PC-3 (cell line): ENCODE results near the gene MDH1B. TPM values are rescaled to one million over a fixed set of nuclear protein-coding genes. Genes with fewer than 3 reads are reported as not detected.

Source experiments
- ATAC-seq: fragments of 200-7000 bp; cut with Tn5 transposase; 2 replicates; pipeline ENCODE4 v1.9.1; 2020; ENCODE audit warnings: mild to moderate bottlenecking, moderate library complexity
- BruUV-seq: library from RNA; stranded (reverse); fragments of 400-500 nt; replicated peaks from 2 replicates; lab custom pipeline; 2021; lab: Mats Ljungman, UMichigan
- CTCF ChIA-PET: fragments of 300-600 bp; sonication (Branson Sonifier 250); formaldehyde crosslinking; loops from one replicate; lab custom pipeline; 2022; ENCODE audit warnings: antibody characterized with exemption; lab: Charles Lee
- POLR2A ChIA-PET: fragments of 300-600 bp; sonication (Branson Sonifier 250); formaldehyde crosslinking; loops from one replicate; lab custom pipeline; 2022; ENCODE audit warnings: antibody characterized with exemption; ENCODE audit not compliant: unreplicated experiment; lab: Charles Lee
- DNase-seq: peaks from one replicate; pipeline ENCODE4 v3.0.0-alpha.2; 2015
- H2AFZ ChIP-seq: fragments of 300-600 bp; sonication (generic); 2 replicates; pipeline ENCODE4 v1.6.0; 2016; ENCODE audit warnings: antibody characterized with exemption, low read length
- H3F3A ChIP-seq: fragments of 300-600 bp; sonication (generic); one replicate; pipeline ENCODE4 v1.6.0; 2017; ENCODE audit warnings: antibody characterized with exemption, low read length, control low read depth, mild to moderate bottlenecking; ENCODE audit not compliant: unreplicated experiment
- H3K27ac ChIP-seq: fragments of 300-600 bp; sonication (generic); 2 replicates; pipeline ENCODE4 v1.5.1; 2016; ENCODE audit warnings: mild to moderate bottlenecking, low read length
- H3K27me3 ChIP-seq: fragments of 300-600 bp; sonication (generic); 2 replicates; pipeline ENCODE4 v1.6.1; 2016; ENCODE audit warnings: low read length, mixed read lengths
- H3K36me3 ChIP-seq: fragments of 300-600 bp; sonication (generic); 2 replicates; pipeline ENCODE4 v1.6.1; 2016; ENCODE audit warnings: low read depth, mixed run types, low read length, mixed read lengths
- H3K4me1 ChIP-seq: fragments of 300-600 bp; sonication (generic); 2 replicates; pipeline ENCODE4 v1.5.1; 2016; ENCODE audit warnings: low read length; ENCODE audit not compliant: insufficient read depth
- H3K4me2 ChIP-seq: fragments of 300-600 bp; sonication (generic); 2 replicates; pipeline ENCODE4 v1.6.0; 2016; ENCODE audit warnings: low read length
- H3K4me3 ChIP-seq: fragments of 300-600 bp; sonication (generic); 2 replicates; pipeline ENCODE4 v1.5.1; 2016; ENCODE audit warnings: mild to moderate bottlenecking, low read length, mixed read lengths
- H3K79me2 ChIP-seq: fragments of 300-600 bp; sonication (generic); 2 replicates; pipeline ENCODE4 v1.6.1; 2017; ENCODE audit warnings: low read length, mixed read lengths
- H3K9ac ChIP-seq: fragments of 300-600 bp; sonication (generic); 2 replicates; pipeline ENCODE4 v1.6.0; 2016; ENCODE audit warnings: mild to moderate bottlenecking, low read length
- H3K9me2 ChIP-seq: fragments of 300-600 bp; sonication (generic); replicated peaks from 2 replicates; pipeline ENCODE4 v1.6.1; 2016; ENCODE audit warnings: mixed run types, low read length, mixed read lengths
- H3K9me3 ChIP-seq: fragments of 300-600 bp; sonication (generic); 2 replicates; pipeline ENCODE4 v1.6.1; 2016; ENCODE audit warnings: low read length, mixed read lengths
- H4K20me1 ChIP-seq: fragments of 300-600 bp; sonication (generic); 2 replicates; pipeline ENCODE4 v1.6.1; 2016; ENCODE audit warnings: low read length, mixed read lengths
- CTCF ChIP-seq: fragments of 300-600 bp; sonication (generic); conservative IDR thresholded peaks from 2 replicates; pipeline ENCODE4 v1.5.1; 2017; ENCODE audit warnings: antibody characterized with exemption, low read depth, mild to moderate bottlenecking, low read length
- EZH2 ChIP-seq: fragments of 300-600 bp; sonication (generic); IDR thresholded peaks from one replicate; pipeline ENCODE4 v1.6.1; 2017; ENCODE audit warnings: antibody characterized with exemption, mild to moderate bottlenecking, low read length; ENCODE audit not compliant: unreplicated experiment
- EZH2phosphoT487 ChIP-seq: fragments of 300-600 bp; sonication (generic); IDR thresholded peaks from 2 replicates; pipeline ENCODE4 v1.6.1; 2018; ENCODE audit warnings: mild to moderate bottlenecking, antibody characterized with exemption, low read length, borderline replicate concordance
- intact Hi-C: fragments of 100-400 bp; cut with micrococcal nuclease; formaldehyde crosslinking; loops from 2 replicates; pipeline ENCODE4 v1.9.0; 2023
- total RNA-seq: library from RNA; depleted of rRNA; stranded (reverse); fragments of >200 nt; gene quantifications from 2 replicates; pipeline ENCODE4 v1.2.3, GENCODE V29; 2014

Gene MDH1B
- total RNA-seq, 1 experiment from 2014 or later: 0.40 TPM

- ChIA-PET CTCF (no interaction called here), POLR2A (no interaction called here)
- TF ChIP-seq EZH2phosphoT487 (no peak), EZH2 (no peak), CTCF (no peak)
- Histone ChIP-seq H3K4me1 (no peaks in the 10 kb centered on the region), H4K20me1 (no peaks in the 10 kb centered on the region), H3K27me3 (no peaks in the 10 kb centered on the region), H3K9ac (no peak overlapping the region), H2AFZ (no peak overlapping the region), H3F3A (no peaks in the 10 kb centered on the region), H3K27ac (no peak overlapping the region), H3K9me3 (no peaks in the 10 kb centered on the region), H3K9me2 (no peaks in the 10 kb centered on the region), H3K4me3 (no peak overlapping the region), H3K79me2 (no peaks in the 10 kb centered on the region), H3K36me3 (peaks cover 45% of the 10 kb centered on the region), H3K4me2 (no peak overlapping the region)
- intact Hi-C loops: no loop called here
- ATAC-seq (no peak), DNase-seq (no peak)
- BruUV-seq: no TSS peak
These were observed 27.5 kb upstream of the MDH1B start for GRCh38 chr2:206792645-206793044.

- intact Hi-C loops: no loop called here
These were observed 25.3 kb upstream of the MDH1B start for GRCh38 chr2:206790311-206790935.

More at GRCh38 chr2:206790311-206790935, 25.3 kb upstream of the MDH1B start:
- H3K4me2 ChIP-seq: no peak overlapping the region
- no peak overlapping the region for H3K27ac ChIP-seq
- H2AFZ ChIP-seq: no peak overlapping the region
- DNase-seq (no peak), ATAC-seq (no peak)
- no peaks in the 10 kb centered on the region for H3K9me2 ChIP-seq
- CTCF ChIA-PET: no interaction called here
- H3K36me3 ChIP-seq: peaks cover 64% of the 10 kb centered on the region
- H3K9ac ChIP-seq: no peak overlapping the region
- no peaks in the 10 kb centered on the region for H3K27me3 ChIP-seq
- no peaks in the 10 kb centered on the region for H3K4me1 ChIP-seq
- TF ChIP-seq EZH2phosphoT487: no peak
- TF ChIP-seq EZH2: no peak
- no peak for TF ChIP-seq CTCF
- POLR2A ChIA-PET: interaction anchor here (0.6 kb wide), 2 partner anchors 9 to 921 kb away, joined by 3 to 4 read pairs; partner anchors contain the start of gene CCNYL1
- no peaks in the 10 kb centered on the region for H3F3A ChIP-seq
- H3K79me2 ChIP-seq: no peaks in the 10 kb centered on the region
- no TSS peak for BruUV-seq
- H4K20me1 ChIP-seq: 0 out of 2 replicates have a peak, but pooled peaks cover 4% of the 10 kb centered on the region
- H3K4me3 ChIP-seq: no peak overlapping the region
- no peaks in the 10 kb centered on the region for H3K9me3 ChIP-seq
